Epithelial cell of prostate (primary cell): ENCODE measurements around the gene SRMS.

Experiments
- DNase-seq: peaks from one replicate; pipeline ENCODE4 v3.0.0-alpha.2; 2011; ENCODE audit warnings: low read depth, low spot score
- H3K27ac ChIP-seq: fragments of 450-650 bp; 2 replicates; pipeline ENCODE4 v1.5.1; 2017; ENCODE audit warnings: mild to moderate bottlenecking

Gene SRMS

GRCh38 chr20:63554361-63555278 is 7.1 kb upstream of the SRMS start:
- DNase-seq = no peak
- peak overlapping the region; percentile 62 for H3K27ac ChIP-seq

GRCh38 chr20:63553933-63554290 is 6.4 kb upstream of the SRMS start, which contains the start of gene FNDC11:
TSS of gene FNDC11 (plus strand) at chr20:63554159. CDS start at chr20:63555664, 1,505 bp downstream.
- DNase-seq = no peak
- peak within 1 kb of the TSS; percentile 62 for H3K27ac ChIP-seq

GRCh38 chr20:63553251-63553932 is 5.8 kb upstream of the SRMS start:
- peak overlapping the region; percentile 62 for H3K27ac ChIP-seq
- DNase-seq = no peak

- no peak for DNase-seq
- H3K27ac ChIP-seq = peak overlapping the region; percentile 62
Observed at GRCh38 chr20:63552481-63553249, 5.1 kb upstream of the SRMS start.

GRCh38 chr20:63551068-63551467 is 3.5 kb upstream of the SRMS start:
- H3K27ac ChIP-seq = no peak overlapping the region

GRCh38 chr20:63549679-63550282 is 2.2 kb upstream of the SRMS start:
- H3K27ac ChIP-seq = no peak overlapping the region
- no peak for DNase-seq

More at GRCh38 chr20:63551068-63551467, 3.5 kb upstream of the SRMS start:
- DNase-seq = no peak

GRCh38 chr20:63549019-63549418 is 1.5 kb upstream of the SRMS start:
- no peak for DNase-seq

GRCh38 chr20:63548542-63548941 is 993 bp upstream of the SRMS start:
- no peak for DNase-seq
- H3K27ac ChIP-seq = no peak overlapping the region

More at GRCh38 chr20:63549019-63549418, 1.5 kb upstream of the SRMS start:
- no peak overlapping the region for H3K27ac ChIP-seq

GRCh38 chr20:63546956-63547724 is 409 bp downstream of the SRMS start:
- DNase-seq = no peak
- no peak overlapping the region for H3K27ac ChIP-seq

- no peak for DNase-seq
- no peak overlapping the region for H3K27ac ChIP-seq
Observed at GRCh38 chr20:63546256-63546955, 1.1 kb downstream of the SRMS start.

- peak overlapping the region; percentile 33 for H3K27ac ChIP-seq
- no peak for DNase-seq
Observed at GRCh38 chr20:63545814-63546213, 1.7 kb downstream of the SRMS start.

GRCh38 chr20:63544958-63545516 is 2.5 kb downstream of the SRMS start:
- peak overlapping the region; percentile 33 for H3K27ac ChIP-seq
- no peak for DNase-seq

GRCh38 chr20:63544241-63544957 is 3.1 kb downstream of the SRMS start:
- DNase-seq = no peak
- peak overlapping the region; percentile 33 for H3K27ac ChIP-seq

- no peak for DNase-seq
- no peak overlapping the region for H3K27ac ChIP-seq
Observed at GRCh38 chr20:63543733-63544132, 3.8 kb downstream of the SRMS start.

GRCh38 chr20:63543131-63543530 is 4.4 kb downstream of the SRMS start:
- no peak for DNase-seq
- no peak overlapping the region for H3K27ac ChIP-seq

- H3K27ac ChIP-seq = peak overlapping the region; percentile 24
Observed at GRCh38 chr20:63542696-63543095, 4.9 kb downstream of the SRMS start.

GRCh38 chr20:63542031-63542559 is 5.5 kb downstream of the SRMS start:
- DNase-seq = no peak
- H3K27ac ChIP-seq = peak overlapping the region; percentile 24

More at GRCh38 chr20:63542696-63543095, 4.9 kb downstream of the SRMS start:
- DNase-seq = no peak

- no peak for DNase-seq
- H3K27ac ChIP-seq = no peak overlapping the region
Observed at GRCh38 chr20:63541371-63541770, 6.2 kb downstream of the SRMS start.
